Stimulated activated CD4-positive, alpha-beta T cell treated with anti-CD3 and anti-CD28 coated beads, Interleukin-15, amount 100 ng/mL, for 1 hour (primary cell): ENCODE data around the gene ZNF454.

ENCODE experiments used
- DNase-seq, 2 donors: peaks; one replicate each; pipeline ENCODE4 v3.0.0-alpha.2; 2020; ENCODE audit warnings: low read depth in 1 of 2, low spot score in 1 of 2

ZNF454 gene

GRCh38 chr5:178992291-178992895 is 51.4 kb downstream of the ZNF454 start:
- no peak for DNase-seq

GRCh38 chr5:178993236-178993765 is 52.3 kb downstream of the ZNF454 start:
- DNase-seq, result no peak

- no peak for DNase-seq
These were observed 53.1 kb downstream of the ZNF454 start for GRCh38 chr5:178993955-178994579.

- no peak for DNase-seq
These were observed 53.8 kb downstream of the ZNF454 start, which contains the start of gene GRM6 for GRCh38 chr5:178994580-178995340. Gene GRM6, minus strand, starts transcription at chr5:178995320. Its CDS starts 376 bp downstream, at chr5:178994944.

GRCh38 chr5:178995341-178995690 is 54.3 kb downstream of the ZNF454 start:
- DNase-seq, result no peak

- no peak for DNase-seq
These were observed 55.2 kb downstream of the ZNF454 start for GRCh38 chr5:178996156-178996555.

- DNase-seq, result no peak
These were observed 56.2 kb downstream of the ZNF454 start for GRCh38 chr5:178997191-178997590.

GRCh38 chr5:178998441-178998840 is 57.4 kb downstream of the ZNF454 start:
- no peak for DNase-seq

GRCh38 chr5:179006564-179006963 is 65.6 kb downstream of the ZNF454 start:
- DNase-seq, result no peak

- no peak for DNase-seq
These were observed 67.7 kb downstream of the ZNF454 start for GRCh38 chr5:179008667-179009066.
